ENCODE data around the gene NOTCH4. TPM values are rescaled to one million over a fixed set of nuclear protein-coding genes. Genes with fewer than 3 reads are reported as not detected.

NOTCH4 gene
- total and polyA plus RNA-seq, 2 of the 4 experiments (the other 2 are of a cell fraction): 0.96 to 1.3 TPM

- ChIA-PET POLR2A (ENCODE audit: unreplicated experiment) (no interaction called here), CTCF (no interaction called here)
- intact Hi-C loops (cut with micrococcal nuclease) (no loop called here), dilution Hi-C loops (cut with HindIII; ENCODE audit: low sequenced_read_pairs, unreplicated experiment) (no loop called here), in situ Hi-C loops (cut with MboI; ENCODE audit: low sequenced_read_pairs) (no loop called here)
- Histone ChIP-seq H3K4ac (ENCODE audit: low read depth, low read length) (no peak overlapping the region), H3K4me2 (ENCODE audit: low read depth, low read length) (no peak overlapping the region), H2BK20ac (ENCODE audit: low read depth, low read length) (no peak overlapping the region), H2AFZ (replicated peaks; ENCODE audit: low read length, poor library complexity) (no peak overlapping the region), H4K20me1 (ENCODE audit: insufficient read depth, low read length) (no peaks in the 10 kb centered on the region), H3K18ac (ENCODE audit: low read depth, low read length) (no peak overlapping the region), H3K9me3 (ENCODE audit: control insufficient read depth, insufficient read depth, low read length) (no peaks in the 10 kb centered on the region), H2BK5ac (ENCODE audit: low read depth, low read length, poor library complexity, severe bottlenecking) (no peak overlapping the region), H4K5ac (ENCODE audit: low read depth, low read length) (no peak overlapping the region), H4K91ac (ENCODE audit: insufficient read depth, low read depth, low read length) (no peak overlapping the region), H3K27ac (ENCODE audit: insufficient read depth, low read length) (no peak overlapping the region), H3K4me1 (ENCODE audit: control insufficient read depth, insufficient read depth, low read length) (no peaks in the 10 kb centered on the region), H3K36me3 (ENCODE audit: control insufficient read depth, insufficient read depth, low read length) (no peaks in the 10 kb centered on the region), H2BK120ac (ENCODE audit: low read depth, low read length) (no peak overlapping the region), H3K9me1 (ENCODE audit: insufficient read depth, low read length) (no peaks in the 10 kb centered on the region), H3K9ac (ENCODE audit: low read depth, low read length) (no peak overlapping the region), H2AK5ac (ENCODE audit: low read depth, low read length) (no peak overlapping the region), H3K56ac (ENCODE audit: extremely low read depth, insufficient read depth, low read length) (no peak overlapping the region), H3K14ac (replicated peaks; ENCODE audit: low read depth, low read length) (no peak overlapping the region), H3K27me3 (ENCODE audit: control insufficient read depth, insufficient read depth, low read length) (peaks cover 9% of the 10 kb centered on the region), H2AK9ac (replicated peaks; ENCODE audit: low read depth, low read length, poor library complexity) (no peak overlapping the region), H4K8ac (ENCODE audit: low read depth in 2 of 2, low read length in 2 of 2) (no peak overlapping the region), H2BK15ac (ENCODE audit: low read depth, low read length) (no peak overlapping the region), H3K4me3 (ENCODE audit: insufficient read depth, low read depth, low read length) (no peak overlapping the region), H3K23ac (ENCODE audit: low read depth, low read length) (no peak overlapping the region), H3K79me1 (ENCODE audit: low read depth in 1 of 2, low read length in 2 of 2) (no peaks in the 10 kb centered on the region)
- TF ChIP-seq RFX5 (IDR thresholded peaks at IDR 0.05; ENCODE audit: low read depth, low read length): no peak
- TF ChIP-seq MXI1 (IDR thresholded peaks at IDR 0.05; ENCODE audit: borderline replicate concordance, low read depth, low read length): no peak
- TF ChIP-seq FOS (IDR thresholded peaks at IDR 0.05; ENCODE audit: low read depth, low read length): no peak
- no peak for TF ChIP-seq POLR2A (IDR thresholded peaks at IDR 0.05; ENCODE audit: low read depth, low read length)
- no TSS peak for BruUV-seq (replicated peaks)
- DNase-seq: no peak
- WGBS, 2 experiments (ENCODE audit: extremely low coverage in 2 of 2, insufficient read length in 1 of 2): no CpG with 5 or more reads among the region's 2 CpGs
- no peak for ATAC-seq (ENCODE audit: low read depth)
Measured at GRCh38 chr6:32239462-32239861, 15.6 kb upstream of the NOTCH4 start.
